Inferior parietal cortex (tissue), 1 donor: ENCODE measurements around the gene DNAJB1.
"Not testable (repeated sequence)": the region's sequence is repeated elsewhere in the genome, so short reads cannot be mapped to it uniquely, and the experiment has no call there.

Experiments
- DNase-seq: peaks from one replicate; pipeline ENCODE4 v3.0.0-alpha.2; 2016; ENCODE audit errors: extremely low spot score

DNAJB1 gene

DNA sequence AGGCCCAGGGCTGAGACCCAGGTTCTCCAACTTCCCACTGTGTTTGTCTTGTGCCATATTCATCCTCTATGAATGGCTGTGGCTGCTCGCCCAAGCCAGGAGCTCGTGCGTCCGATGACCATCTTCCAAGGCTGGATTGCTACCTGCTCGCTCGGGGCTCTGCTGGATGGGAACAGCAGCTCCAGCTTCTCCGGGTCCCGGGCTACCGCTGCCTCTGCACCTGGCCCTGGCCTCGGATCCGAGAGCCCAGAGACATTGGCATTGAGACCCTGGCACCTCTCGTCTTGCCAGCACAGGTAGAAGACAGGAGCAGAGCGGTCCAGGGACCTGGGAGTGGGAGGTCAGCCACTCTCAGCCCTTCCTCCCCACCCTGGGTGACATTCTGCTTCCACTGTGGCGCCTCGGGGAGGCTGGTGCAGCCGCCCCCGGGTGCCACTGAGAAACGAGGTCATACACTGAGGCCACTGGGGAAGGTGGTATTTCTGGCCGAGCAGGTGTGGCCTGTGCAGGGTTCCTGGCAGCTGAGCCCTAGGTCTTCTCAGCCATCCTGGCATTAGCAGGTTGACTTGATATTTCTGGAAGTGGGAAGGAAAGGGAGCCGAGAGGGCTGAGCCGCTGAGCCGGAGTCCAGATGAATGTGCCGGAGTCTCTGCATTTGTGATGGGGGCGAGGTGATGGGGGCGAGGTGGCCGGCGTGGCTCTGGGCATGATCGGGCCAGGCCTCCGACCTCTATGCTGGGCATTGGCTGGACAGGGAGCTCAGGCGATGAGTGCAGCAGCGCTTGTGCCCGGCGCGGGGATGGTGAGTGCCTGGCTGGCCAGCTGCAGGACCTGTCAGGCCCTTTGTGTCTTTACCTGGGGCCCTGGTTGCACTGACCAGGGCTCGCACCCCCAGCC is 35.1 kb upstream of the DNAJB1 start:
- DNase-seq = no peak

DNA sequence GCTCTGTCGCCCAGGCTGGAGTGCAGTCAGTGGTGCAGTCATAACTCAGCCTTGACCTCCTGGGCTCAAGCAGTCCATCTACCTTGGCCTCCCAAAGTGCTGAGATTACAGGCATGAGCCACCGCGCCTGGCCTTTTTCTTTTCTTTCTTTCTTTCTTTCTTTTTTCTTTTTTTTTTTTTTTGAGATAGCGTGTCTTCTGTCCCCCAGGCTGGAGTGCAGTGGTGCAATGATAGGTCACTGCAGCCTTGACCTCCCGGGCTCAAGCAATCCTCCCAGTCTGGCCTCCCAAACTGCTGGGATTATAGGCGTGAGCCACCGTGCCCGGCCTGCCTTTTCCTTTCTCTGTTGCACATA is 33.8 kb upstream of the DNAJB1 start:
- DNase-seq = not testable (repeated sequence)

GRCh38 chr19:14551134-14552005 is 33.2 kb upstream of the DNAJB1 start:
- not testable (repeated sequence) for DNase-seq

DNA sequence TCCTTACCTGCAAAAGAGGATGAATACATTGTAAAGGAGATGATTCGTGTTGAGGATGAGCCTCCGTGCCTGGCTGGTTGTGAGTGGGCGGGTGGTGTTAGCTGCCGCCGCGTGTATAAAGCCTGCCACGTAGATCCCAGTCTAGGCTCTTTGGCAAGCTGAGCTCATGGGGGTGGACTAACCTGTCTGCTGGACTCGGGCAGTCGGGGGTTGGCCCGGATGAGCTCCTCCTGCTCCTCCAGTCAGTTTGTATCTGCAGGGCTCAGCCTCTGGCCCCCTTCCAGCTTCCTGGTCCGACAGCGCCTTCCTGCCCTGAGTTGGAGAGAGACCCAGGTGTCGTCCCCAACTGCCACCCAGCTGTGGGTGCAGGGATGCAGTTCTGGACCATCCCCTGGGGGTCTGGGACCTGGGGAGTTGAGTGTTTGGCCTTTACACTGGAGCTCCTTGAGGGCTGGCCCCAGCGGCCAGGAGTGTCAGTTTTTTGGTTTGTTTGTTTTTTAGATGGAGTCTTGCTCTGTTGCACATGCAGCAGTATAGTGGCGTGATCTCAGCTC is 32.1 kb upstream of the DNAJB1 start:
- DNase-seq = no peak

DNA sequence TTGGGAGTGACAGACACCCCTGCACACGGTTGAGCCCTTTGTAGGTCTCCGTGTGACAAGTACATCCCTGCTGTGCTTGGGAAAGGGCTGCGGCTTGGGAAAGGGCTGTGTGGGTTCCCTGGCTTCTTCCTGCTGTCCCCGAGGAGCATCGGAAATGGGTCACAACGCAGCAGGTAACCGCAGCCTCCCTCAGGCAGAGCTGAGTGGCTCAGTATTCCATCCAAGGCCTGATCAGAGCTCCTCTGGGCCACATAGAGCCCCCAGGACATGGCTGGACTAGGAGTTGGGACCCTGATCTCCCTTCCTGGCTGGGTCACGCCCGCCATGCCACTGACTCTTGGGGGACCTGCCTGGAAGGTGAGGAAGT is 27.5 kb upstream of the DNAJB1 start:
- DNase-seq = no peak

DNA sequence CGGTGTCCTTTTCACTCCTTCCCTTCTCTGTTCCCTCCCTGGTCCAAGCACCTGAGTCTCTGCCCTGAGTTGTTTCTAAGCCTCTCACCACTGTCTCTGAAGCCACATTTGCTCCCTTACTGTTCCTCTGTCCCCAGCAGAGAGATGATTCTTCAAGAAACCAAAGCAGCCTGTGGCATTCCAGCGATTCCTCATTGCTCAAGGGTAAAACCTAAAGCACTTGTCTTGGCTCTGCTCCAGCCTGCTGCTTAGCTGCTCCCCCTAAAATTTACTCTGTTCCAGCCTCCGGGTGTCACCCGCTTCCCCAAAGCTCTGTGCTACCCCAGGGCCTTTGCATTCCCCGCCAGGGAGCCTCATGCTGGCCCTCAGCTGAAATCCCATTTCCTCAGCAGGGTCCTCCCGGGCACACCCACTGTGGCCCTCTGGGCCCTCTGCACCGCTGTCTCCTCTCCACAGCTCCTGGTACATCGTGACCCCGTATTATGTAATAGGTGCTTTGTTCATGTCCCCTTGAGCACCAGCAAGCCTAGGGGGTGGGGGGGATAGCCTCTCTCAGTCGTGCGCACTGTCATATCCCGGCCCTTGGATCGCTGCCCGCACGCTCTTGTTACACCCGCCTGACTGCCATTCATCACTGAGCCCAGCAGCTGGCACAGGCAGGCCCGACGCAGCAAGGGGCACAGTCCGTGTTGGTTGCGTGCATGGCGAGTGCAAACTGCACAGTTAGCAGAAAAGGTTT is 26.9 kb upstream of the DNAJB1 start:
- peak; percentile 80 for DNase-seq

GRCh38 chr19:14544047-14544446 is 25.9 kb upstream of the DNAJB1 start:
- DNase-seq = no peak

DNA sequence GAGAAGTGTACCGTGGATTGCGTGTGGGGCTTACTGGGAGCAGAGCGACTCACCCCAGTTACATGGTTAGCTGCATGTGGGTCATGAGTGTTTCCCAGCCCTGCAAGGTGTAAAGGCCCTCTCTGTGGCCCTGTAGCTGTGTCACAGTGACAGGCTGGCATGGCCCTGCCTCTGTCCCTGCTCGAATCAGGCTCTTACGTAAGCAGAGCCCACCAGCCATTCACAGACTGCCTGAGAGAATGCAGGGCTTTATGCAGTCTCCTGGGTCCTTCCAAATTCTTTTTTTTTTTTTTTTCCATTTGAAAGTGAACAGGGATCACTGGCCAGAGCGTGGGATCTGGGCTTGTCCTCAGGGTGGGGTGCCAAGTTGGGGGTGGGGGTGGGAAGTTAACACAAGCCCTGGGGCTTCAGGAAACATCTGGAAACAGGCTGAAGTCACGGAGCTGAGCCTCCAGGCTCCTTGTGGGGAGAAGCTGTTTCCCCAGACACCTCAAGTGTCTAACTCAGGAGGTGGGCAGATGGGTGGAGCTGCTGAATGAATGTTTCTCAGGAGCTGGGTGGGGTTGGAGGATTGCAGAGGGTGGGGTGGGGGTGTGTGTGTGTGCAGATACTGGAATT is 24.6 kb upstream of the DNAJB1 start:
- DNase-seq = no peak

DNA sequence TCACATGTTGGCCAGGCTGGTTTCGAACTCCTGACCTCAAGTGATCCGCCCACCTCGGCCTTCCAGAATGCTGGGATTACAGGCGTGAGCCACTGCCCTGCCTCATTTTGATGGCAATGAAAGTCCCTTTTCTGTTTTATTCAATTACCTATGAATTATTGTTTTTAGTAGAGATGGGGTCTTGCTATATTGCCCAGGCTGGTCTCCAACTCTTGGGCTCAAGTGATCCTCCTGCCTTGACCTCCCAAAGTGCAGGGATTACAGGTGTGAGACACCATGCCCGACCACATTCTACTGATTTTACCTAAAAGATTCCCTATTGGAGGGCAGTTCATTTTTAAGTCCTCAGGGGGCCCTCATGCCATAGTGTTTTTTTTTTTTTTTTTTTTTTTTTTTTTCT is 23.8 kb upstream of the DNAJB1 start:
- DNase-seq = not testable (repeated sequence)

DNA sequence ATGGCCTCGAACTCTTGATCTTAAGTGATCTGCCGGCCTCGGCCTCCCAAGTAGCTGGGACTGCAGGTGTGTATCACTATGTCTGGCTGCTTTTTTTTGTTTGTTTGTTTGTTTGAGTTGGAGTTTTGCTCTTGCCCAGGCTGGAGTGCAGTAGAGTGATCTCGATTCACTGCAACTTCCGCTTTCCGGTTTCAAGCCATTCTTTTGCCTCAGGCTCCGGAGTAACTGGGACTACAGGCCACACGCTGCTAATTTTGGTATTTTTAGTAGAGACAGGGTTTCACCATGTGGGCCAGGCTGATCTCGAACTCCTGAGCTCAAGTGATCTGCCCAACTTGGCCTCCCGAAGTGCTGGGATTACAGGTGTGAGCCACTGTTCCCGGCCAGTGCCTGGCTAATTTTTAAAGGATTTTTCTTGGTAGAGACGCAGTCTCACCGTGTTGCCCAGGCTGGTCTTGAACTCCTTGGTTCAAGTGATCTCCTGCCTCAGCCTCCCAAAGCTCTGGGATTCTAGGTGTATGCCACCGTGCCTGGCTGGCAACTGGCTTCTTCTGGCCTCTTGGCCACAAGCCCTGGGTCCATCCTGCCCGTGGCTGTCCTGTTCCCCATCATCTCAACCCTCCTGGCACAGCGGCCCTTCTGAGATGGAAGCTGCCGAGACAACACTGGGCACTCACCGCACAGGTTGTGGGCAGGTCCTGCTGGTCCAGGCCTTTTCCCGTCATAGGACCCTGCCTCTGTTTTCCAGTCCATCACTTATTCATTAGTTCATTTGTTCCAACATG is 22.7 kb upstream of the DNAJB1 start:
- DNase-seq = no peak

DNA sequence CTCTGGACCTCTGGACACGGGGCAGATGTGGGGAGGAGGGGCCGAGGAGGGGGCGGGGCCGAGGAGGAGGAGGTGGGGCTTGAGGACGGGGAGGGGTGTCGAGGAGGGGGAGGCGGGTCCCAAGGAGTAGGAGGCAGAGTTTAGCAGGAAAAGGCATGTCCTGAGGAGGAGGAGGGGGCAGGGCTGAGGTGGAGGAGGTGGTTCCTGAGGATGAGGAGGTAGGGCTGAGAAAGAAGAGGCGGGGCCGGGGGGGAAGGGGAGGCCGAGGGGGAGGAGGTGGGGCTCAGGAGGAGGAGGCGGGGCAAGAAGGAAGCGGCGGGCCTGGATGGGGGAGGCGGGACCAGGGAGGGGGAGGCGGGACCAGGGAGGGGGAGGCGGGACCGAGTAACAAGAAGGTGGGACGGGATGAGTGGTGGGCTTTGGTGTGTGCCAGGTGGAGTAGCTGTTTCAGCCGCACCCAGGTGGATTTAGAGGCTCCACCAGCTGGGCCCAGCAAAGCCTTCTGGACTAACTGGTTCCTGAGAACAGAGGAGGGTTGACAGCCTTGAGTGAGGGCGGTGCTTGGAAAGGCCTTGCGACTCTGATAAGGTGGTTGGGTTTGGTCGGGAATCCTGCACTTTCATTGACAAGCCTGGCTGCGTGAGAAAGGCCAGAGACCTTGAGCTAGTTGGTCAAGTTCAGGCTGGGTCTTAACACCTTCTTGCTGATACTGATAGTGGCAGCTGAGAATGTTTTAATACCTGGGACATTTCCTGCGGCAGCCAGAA is 18.9 kb upstream of the DNAJB1 start:
- no peak for DNase-seq

DNA sequence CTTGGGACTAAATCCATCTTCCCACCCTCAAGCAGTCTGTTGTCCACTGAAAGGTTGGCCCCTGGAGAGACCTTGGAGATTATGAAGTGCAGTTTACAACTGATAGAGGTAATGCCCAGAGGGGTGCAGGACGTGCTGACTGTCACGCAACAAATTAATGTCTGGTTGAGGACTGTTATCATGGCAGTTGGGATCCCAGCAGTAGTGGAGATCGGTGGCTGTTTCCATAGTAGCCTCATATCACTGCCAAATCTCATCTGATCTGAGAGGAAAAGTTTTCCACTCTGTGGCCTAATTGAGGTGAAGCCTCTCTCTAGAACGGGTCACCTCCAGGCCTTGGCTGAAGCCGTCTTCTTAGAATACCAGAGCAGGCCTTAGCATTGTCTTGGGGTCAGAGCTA is 15.3 kb upstream of the DNAJB1 start:
- DNase-seq = no peak

- DNase-seq = no peak
Measured at GRCh38 chr19:14530506-14530905, 12.3 kb upstream of the DNAJB1 start.

DNA sequence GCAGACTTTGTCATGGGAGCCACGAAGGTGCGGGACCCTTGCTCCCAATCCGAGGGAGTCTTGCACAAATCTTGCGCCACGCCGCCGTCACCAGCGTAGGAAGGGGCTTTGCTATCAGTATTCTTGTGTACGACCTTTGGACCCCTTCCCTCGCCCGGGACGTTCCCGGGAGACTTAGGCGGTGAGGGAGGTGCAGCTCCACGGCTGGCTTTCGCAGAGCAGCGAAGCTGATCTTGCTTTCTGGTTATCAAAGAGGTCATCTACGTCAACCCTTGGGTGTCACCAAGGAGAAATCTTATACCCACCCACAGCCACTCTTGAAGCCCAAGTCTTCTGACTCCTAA is 11.8 kb upstream of the DNAJB1 start:
- no peak for DNase-seq

DNA sequence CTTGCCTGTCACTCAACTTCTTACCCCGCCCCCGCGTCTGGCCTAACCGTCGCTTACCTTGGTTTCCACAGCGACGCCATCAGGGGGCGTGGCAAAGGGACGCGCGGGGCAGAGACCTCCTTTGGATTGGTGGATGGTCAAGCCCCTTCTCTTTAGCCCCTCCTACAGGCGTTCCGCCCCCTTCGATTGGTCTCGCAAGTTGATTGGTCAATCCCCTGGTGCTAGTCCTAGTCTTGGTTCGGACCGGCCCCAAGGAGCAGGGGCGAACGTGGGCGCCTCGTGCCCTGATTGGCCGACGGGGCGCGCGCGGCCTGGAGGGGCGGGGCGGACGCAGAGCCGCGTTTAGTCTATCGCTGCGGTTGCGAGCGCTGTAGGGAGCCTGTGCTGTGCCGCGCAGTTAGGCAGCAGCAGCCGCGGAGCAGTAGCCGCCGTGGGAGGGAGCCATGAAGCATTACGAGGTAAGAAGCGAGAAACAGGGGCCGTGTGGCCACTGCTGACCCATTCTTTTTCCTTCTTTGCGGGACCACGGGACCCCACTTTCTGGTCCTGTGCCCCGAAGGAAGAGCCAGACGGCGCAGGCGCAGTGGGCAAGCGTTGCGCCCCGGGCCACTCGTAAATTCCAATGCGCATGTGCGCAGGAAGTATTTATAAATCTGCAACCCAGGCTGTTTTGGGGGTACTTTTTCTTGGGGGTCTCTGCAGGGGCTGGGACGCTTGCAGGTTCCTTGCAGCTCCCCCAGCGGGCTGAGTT is 11.2 kb upstream of the DNAJB1 start, which contains the start of gene TECR:
TSS of gene TECR (plus strand) at position 341 of the 751 bp plus-strand sequence. CDS start at position 444, 103 bp downstream.
- peak; percentile 100 for DNase-seq

DNA sequence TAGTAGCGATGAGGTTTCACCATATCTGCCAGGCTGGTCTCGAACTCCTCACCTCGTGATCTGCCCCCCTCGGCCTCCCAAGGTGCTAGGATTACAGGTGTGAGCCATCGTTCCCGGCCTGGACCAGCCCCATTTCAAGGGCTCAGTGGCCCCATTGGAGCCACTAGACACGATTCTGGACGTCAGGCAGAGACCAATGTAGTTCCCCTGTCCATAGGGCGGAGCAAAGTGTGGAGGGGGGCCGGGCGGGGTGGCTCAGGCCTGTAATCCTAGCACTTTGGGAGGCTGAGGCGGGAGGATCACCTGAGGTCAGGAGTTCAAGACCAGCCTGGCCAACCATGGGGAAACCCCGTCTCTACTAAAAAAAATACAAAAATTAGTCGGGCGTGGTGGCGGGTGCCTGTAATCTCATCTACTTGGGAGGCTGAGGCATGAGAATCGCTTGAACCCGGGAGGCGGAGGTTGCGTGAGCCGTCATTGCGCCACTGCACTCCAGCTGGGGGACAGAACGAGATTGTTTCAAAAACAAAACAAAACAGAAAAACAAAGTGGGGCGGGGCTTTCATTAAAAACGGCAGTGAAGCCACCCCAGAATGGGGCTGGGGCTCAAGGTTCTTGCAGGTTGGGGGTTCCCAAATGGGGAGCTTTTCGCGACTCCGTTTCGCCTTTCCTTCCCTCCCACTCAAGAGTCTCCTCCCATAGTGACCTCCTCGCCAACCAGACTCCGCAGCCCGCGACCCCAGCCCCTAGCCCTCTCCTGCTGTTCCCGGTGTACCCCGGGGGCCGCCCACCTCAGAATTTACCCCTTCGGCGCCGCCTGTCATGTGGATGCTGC is 10.4 kb upstream of the DNAJB1 start:
- no peak for DNase-seq

- DNase-seq = no peak
Measured at GRCh38 chr19:14526423-14526822, 8.2 kb upstream of the DNAJB1 start.

DNA sequence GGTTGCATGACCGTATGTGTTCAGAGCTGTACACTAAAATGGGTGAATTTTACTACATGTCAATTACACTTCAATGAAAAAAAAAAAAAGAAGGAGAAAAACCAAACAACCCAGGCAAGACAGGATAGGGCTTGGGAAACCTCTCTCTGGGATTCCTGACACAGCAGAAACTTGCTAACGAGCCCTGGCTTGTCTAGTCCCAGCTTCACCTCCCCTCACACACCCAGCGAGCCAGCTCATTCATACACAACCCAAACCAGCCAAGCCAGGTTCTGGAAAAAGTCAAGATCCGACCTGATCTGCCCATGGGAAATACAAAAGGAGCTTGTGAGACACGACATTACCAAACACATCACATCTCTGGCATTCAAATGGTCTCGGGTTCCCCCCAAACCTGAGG is 7.5 kb upstream of the DNAJB1 start:
- no peak for DNase-seq
